AG04450 (cell line): ENCODE measurements around the gene DEAF1. TPM values are rescaled to one million over a fixed set of nuclear protein-coding genes. Genes with fewer than 3 reads are reported as not detected.

ENCODE experiments used
- CTCF ChIA-PET: fragments of 300-600, 350-600 bp; formaldehyde crosslinking; extraction: SDS; loops from one replicate; lab custom pipeline; 2022; ENCODE audit warnings: antibody characterized with exemption, inconsistent platforms; lab: Charles Lee
- POLR2A ChIA-PET: fragments of 350-600 bp; formaldehyde crosslinking; extraction: SDS; loops from one replicate; lab custom pipeline; 2021; ENCODE audit warnings: antibody characterized with exemption, inconsistent platforms; lab: Yijun Ruan, JAX
- DNase-seq: peaks from one replicate; pipeline ENCODE4 v3.0.0-alpha.2; 2011; ENCODE audit warnings: low read depth, low spot score
- H3K27ac ChIP-seq: one replicate; pipeline ENCODE4 v1.5.1; 2012; ENCODE audit warnings: low read depth, low read length, control low read depth
- H3K27me3 ChIP-seq: one replicate; pipeline ENCODE4 v1.6.0; 2012; ENCODE audit warnings: low read length; ENCODE audit not compliant: control insufficient read depth, insufficient read depth
- H3K4me3 ChIP-seq: 2 replicates; pipeline ENCODE4 v1.5.1; 2011; ENCODE audit warnings: mild to moderate bottlenecking, low read depth, low read length, control low read depth
- H3K9me3 ChIP-seq: 2 replicates; pipeline ENCODE4 v1.5.1; 2012; ENCODE audit warnings: low read length; ENCODE audit not compliant: control insufficient read depth, insufficient read depth
- CTCF ChIP-seq: IDR thresholded peaks from 2 replicates; pipeline ENCODE4 v1.5.1; 2011; ENCODE audit warnings: low read depth, low read length, control low read depth, inconsistent platforms
- polyA plus RNA-seq: library from polyadenylated mRNA; depleted of rRNA; stranded (reverse); fragments of >200 nt; gene quantifications from 2 replicates; pipeline ENCODE4 v1.2.3, GENCODE V29; 2011

DEAF1 gene
- polyA plus RNA-seq, 1 experiment: 13.0 TPM

- no peak overlapping the region for H3K27ac ChIP-seq
- no peak for TF ChIP-seq CTCF
- no peaks in the 10 kb centered on the region; the same call in 1 of the 2 replicates for H3K9me3 ChIP-seq
- ChIA-PET CTCF (interaction anchor here (1.4 kb wide), 1 partner anchor 10 kb away, joined by 3 read pairs; no protein-coding TSS in a partner anchor), POLR2A (no interaction called here)
- H3K4me3 ChIP-seq: no peak overlapping the region
- peaks cover 11% of the 10 kb centered on the region for H3K27me3 ChIP-seq
- no peak for DNase-seq
Observed at GRCh38 chr11:733072-733471, 38.0 kb upstream of the DEAF1 start.

- peaks cover 16% of the 10 kb centered on the region for H3K27me3 ChIP-seq
- H3K4me3 ChIP-seq: no peak overlapping the region
- POLR2A ChIA-PET: interaction anchor here (0.7 kb wide), 1 partner anchor 19 kb away, joined by 3 read pairs; no protein-coding TSS in a partner anchor
- no peak for TF ChIP-seq CTCF
- no peaks in the 10 kb centered on the region; the same call in 1 of the 2 replicates for H3K9me3 ChIP-seq
- no peak for DNase-seq
- H3K27ac ChIP-seq: no peak overlapping the region
- CTCF ChIA-PET: no interaction called here
Observed at GRCh38 chr11:729492-730074, 34.6 kb upstream of the DEAF1 start.

- no peak overlapping the region for H3K4me3 ChIP-seq
- H3K9me3 ChIP-seq: no peaks in the 10 kb centered on the region; the same call in 1 of the 2 replicates
- peaks cover 18% of the 10 kb centered on the region for H3K27me3 ChIP-seq
- ChIA-PET POLR2A (interaction anchor here (0.5 to 1.3 kb wide), 3 partner anchors 11 to 27 kb away, joined by 3 to 4 read pairs (median 3); partner anchors contain the start of gene TALDO1), CTCF (interaction anchor here (0.6 to 1.0 kb wide), 5 partner anchors 9 to 353 kb away, joined by 3 to 5 read pairs (median 3); no protein-coding TSS in a partner anchor)
- DNase-seq: no peak
- TF ChIP-seq CTCF: no peak
- H3K27ac ChIP-seq: no peak overlapping the region
Observed at GRCh38 chr11:728901-729491, 34.0 kb upstream of the DEAF1 start.

- ChIA-PET POLR2A (interaction anchor here (0.5 to 1.3 kb wide), 3 partner anchors 10 to 28 kb away, joined by 3 to 4 read pairs (median 3); partner anchors contain the start of gene TALDO1), CTCF (interaction anchor here (0.6 to 1.9 kb wide), 8 partner anchors 8 to 176 kb away, joined by 3 to 5 read pairs (median 4); partner anchors contain the start of gene TALDO1)
Observed at GRCh38 chr11:727859-728748, 33.1 kb upstream of the DEAF1 start.

More at GRCh38 chr11:727859-728748, 33.1 kb upstream of the DEAF1 start:
- peaks cover 18% of the 10 kb centered on the region for H3K27me3 ChIP-seq
- H3K4me3 ChIP-seq: no peak overlapping the region
- no peaks in the 10 kb centered on the region; the same call in 1 of the 2 replicates for H3K9me3 ChIP-seq
- peak; percentile 97 for TF ChIP-seq CTCF
- no peak for DNase-seq
- H3K27ac ChIP-seq: no peak overlapping the region
